PC-9 (cell line): Measurements from ENCODE around the gene TRIP10. TPM values are rescaled to one million over a fixed set of nuclear protein-coding genes. Genes with fewer than 3 reads are reported as not detected.
"Not testable (repeated sequence)": the region's sequence is repeated elsewhere in the genome, so short reads cannot be mapped to it uniquely, and the experiment has no call there.

ENCODE experiments used
- BruUV-seq: library from RNA; stranded (reverse); fragments of 400-500 nt; replicated peaks from 2 replicates; lab custom pipeline; 2021; lab: Mats Ljungman, UMichigan
- CTCF ChIA-PET: fragments of 300-600 bp; sonication (Branson Sonifier 250); formaldehyde crosslinking; loops from one replicate; lab custom pipeline; 2022; ENCODE audit warnings: antibody characterized with exemption; lab: Charles Lee
- POLR2A ChIA-PET: fragments of 300-600 bp; sonication (Branson Sonifier 250); formaldehyde crosslinking; loops from one replicate; lab custom pipeline; 2022; ENCODE audit warnings: antibody characterized with exemption; ENCODE audit not compliant: unreplicated experiment; lab: Charles Lee
- DNase-seq, 2 experiments: peaks; one replicate each; pipeline versions ENCODE4 v3.0.0 to v3.0.0-alpha.2; 2015 to 2022; ENCODE audit warnings: mixed read lengths in 1 of 2
- H2AFZ ChIP-seq: fragments of 200-600 bp; sonication (generic); 2 replicates; pipeline ENCODE4 v1.8.1; 2017; ENCODE audit warnings: antibody characterized with exemption
- H3F3A ChIP-seq: fragments of 200-600 bp; sonication (generic); 2 replicates; pipeline ENCODE4 v1.8.1; 2017; ENCODE audit warnings: antibody characterized with exemption, mild to moderate bottlenecking, low read depth; ENCODE audit not compliant: insufficient read depth
- H3K27ac ChIP-seq: fragments of 200-600 bp; sonication (generic); 2 replicates; pipeline ENCODE4 v1.6.1; 2016; ENCODE audit warnings: mixed run types
- H3K27me3 ChIP-seq: fragments of 200-600 bp; sonication (generic); 2 replicates; pipeline ENCODE4 v1.6.1; 2016; ENCODE audit warnings: low read depth, mixed run types; ENCODE audit not compliant: insufficient read depth
- H3K36me3 ChIP-seq: fragments of 200-600 bp; sonication (generic); 2 replicates; pipeline ENCODE4 v1.6.1; 2016; ENCODE audit warnings: low read depth, mixed run types
- H3K4me1 ChIP-seq: fragments of 200-600 bp; sonication (generic); replicated peaks from 2 replicates; pipeline ENCODE4 v1.6.1; 2016; ENCODE audit warnings: mixed run types; ENCODE audit not compliant: insufficient read depth
- H3K4me2 ChIP-seq: fragments of 200-600 bp; sonication (generic); 2 replicates; pipeline ENCODE4 v1.6.1; 2017; ENCODE audit warnings: mixed run types
- H3K4me3 ChIP-seq: fragments of 200-600 bp; sonication (generic); 2 replicates; pipeline ENCODE4 v1.6.1; 2016; ENCODE audit warnings: mixed run types
- H3K79me2 ChIP-seq: fragments of 200-600 bp; sonication (generic); 2 replicates; pipeline ENCODE4 v1.6.1; 2017; ENCODE audit warnings: low read depth, mixed run types
- H3K9me2 ChIP-seq: fragments of 200-600 bp; sonication (generic); 2 replicates; pipeline ENCODE4 v1.8.1; 2017; ENCODE audit warnings: mild to moderate bottlenecking; ENCODE audit not compliant: insufficient read depth
- H3K9me3 ChIP-seq: fragments of 200-600 bp; sonication (generic); 2 replicates; pipeline ENCODE4 v1.8.1; 2016; ENCODE audit warnings: low read depth; ENCODE audit not compliant: insufficient read depth
- H4K20me1 ChIP-seq: fragments of 200-600 bp; sonication (generic); 2 replicates; pipeline ENCODE4 v1.8.1; 2017; ENCODE audit not compliant: insufficient read depth
- EZH2 ChIP-seq: fragments of 200-600 bp; sonication (generic); IDR thresholded peaks from 2 replicates; pipeline ENCODE4 v1.8.0; 2017; ENCODE audit warnings: antibody characterized with exemption, low read depth
- intact Hi-C: fragments of 100-400 bp; cut with micrococcal nuclease; formaldehyde crosslinking; loops from one replicate; pipeline ENCODE4 v1.10.0; 2022; ENCODE audit not compliant: unreplicated experiment
- total RNA-seq: library from RNA; stranded (reverse); gene quantifications from 2 replicates; pipeline ENCODE4 v1.2.3, GENCODE V29; 2021
- TF ChIP-seq, protein P1 (sequence below): fragments of 200-600 bp; sonication (generic); conservative IDR thresholded peaks from 2 replicates; pipeline ENCODE4 v1.6.1; 2017; ENCODE audit warnings: mixed run types, antibody characterized with exemption, mild to moderate bottlenecking, moderate library complexity

Gene TRIP10
- total RNA-seq, 1 experiment from 2014 or later, result 84.3 TPM

- BruUV-seq, result no TSS peak
- intact Hi-C loops, result no loop called here
- Histone ChIP-seq H3F3A (no peaks in the 10 kb centered on the region), H3K9me2 (no peaks in the 10 kb centered on the region), H3K36me3 (no peaks in the 10 kb centered on the region), H3K9me3 (no peaks in the 10 kb centered on the region), H3K4me2 (no peak overlapping the region), H2AFZ (no peak overlapping the region), H3K27ac (no peak overlapping the region), H4K20me1 (no peaks in the 10 kb centered on the region), H3K4me1 (peaks cover 2% of the 10 kb centered on the region), H3K4me3 (no peak overlapping the region), H3K27me3 (no peaks in the 10 kb centered on the region), H3K79me2 (no peaks in the 10 kb centered on the region)
- no peak for DNase-seq
- ChIA-PET POLR2A (no interaction called here), CTCF (no interaction called here)
- no peak for TF ChIP-seq EZH2
- TF ChIP-seq, protein P1, sequence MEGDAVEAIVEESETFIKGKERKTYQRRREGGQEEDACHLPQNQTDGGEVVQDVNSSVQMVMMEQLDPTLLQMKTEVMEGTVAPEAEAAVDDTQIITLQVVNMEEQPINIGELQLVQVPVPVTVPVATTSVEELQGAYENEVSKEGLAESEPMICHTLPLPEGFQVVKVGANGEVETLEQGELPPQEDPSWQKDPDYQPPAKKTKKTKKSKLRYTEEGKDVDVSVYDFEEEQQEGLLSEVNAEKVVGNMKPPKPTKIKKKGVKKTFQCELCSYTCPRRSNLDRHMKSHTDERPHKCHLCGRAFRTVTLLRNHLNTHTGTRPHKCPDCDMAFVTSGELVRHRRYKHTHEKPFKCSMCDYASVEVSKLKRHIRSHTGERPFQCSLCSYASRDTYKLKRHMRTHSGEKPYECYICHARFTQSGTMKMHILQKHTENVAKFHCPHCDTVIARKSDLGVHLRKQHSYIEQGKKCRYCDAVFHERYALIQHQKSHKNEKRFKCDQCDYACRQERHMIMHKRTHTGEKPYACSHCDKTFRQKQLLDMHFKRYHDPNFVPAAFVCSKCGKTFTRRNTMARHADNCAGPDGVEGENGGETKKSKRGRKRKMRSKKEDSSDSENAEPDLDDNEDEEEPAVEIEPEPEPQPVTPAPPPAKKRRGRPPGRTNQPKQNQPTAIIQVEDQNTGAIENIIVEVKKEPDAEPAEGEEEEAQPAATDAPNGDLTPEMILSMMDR, result no peak
Observed at GRCh38 chr19:6794686-6795431, 55.4 kb downstream of the TRIP10 start.

GRCh38 chr19:6796278-6796677 is 56.8 kb downstream of the TRIP10 start:
- intact Hi-C loops, result no loop called here

DNA sequence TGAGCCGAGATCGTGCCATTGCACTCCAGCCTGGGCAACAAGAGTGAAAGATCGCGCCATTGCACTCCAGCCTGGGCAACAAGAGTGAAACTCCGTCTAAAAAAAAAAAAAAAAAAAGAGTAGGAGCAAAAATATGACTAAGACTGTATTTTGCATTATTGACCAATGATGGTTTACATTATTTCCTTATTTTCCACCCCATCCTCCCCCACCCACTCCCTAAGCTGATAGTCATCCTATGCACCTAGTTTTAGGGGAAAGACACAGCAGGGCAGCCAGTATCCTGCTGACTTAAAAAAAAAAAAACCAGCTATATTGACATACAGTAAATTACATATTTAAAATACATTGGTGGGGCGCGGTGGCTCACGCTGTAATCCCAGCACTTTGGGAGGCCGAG is 58.2 kb downstream of the TRIP10 start:
- no TSS peak for BruUV-seq
- peaks cover 16% of the 10 kb centered on the region for H3K4me1 ChIP-seq

More at GRCh38 chr19:6796278-6796677, 56.8 kb downstream of the TRIP10 start:
- no peaks in the 10 kb centered on the region for H3K9me2 ChIP-seq
- peaks cover 10% of the 10 kb centered on the region; the same call in 1 of the 2 replicates for H3F3A ChIP-seq
- H3K36me3 ChIP-seq, result no peaks in the 10 kb centered on the region
- H2AFZ ChIP-seq, result no peak overlapping the region
- CTCF ChIA-PET, result no interaction called here
- TF ChIP-seq, protein P1, result no peak
- no peak for TF ChIP-seq EZH2
- peaks cover 11% of the 10 kb centered on the region for H3K4me1 ChIP-seq
- POLR2A ChIA-PET, result interaction anchor here (0.7 kb wide), 1 partner anchor 31 kb away, joined by 4 read pairs; no protein-coding TSS in a partner anchor
- BruUV-seq, result no TSS peak
- no peak overlapping the region for H3K4me3 ChIP-seq
- no peaks in the 10 kb centered on the region for H4K20me1 ChIP-seq
- no peaks in the 10 kb centered on the region for H3K27me3 ChIP-seq
- no peaks in the 10 kb centered on the region for H3K9me3 ChIP-seq
- no peak overlapping the region for H3K27ac ChIP-seq
- H3K79me2 ChIP-seq, result no peaks in the 10 kb centered on the region
- H3K4me2 ChIP-seq, result no peak overlapping the region
- DNase-seq, result no peak

GRCh38 chr19:6800160-6800790 is 60.8 kb downstream of the TRIP10 start:
- peak overlapping the region; percentile 85 for H3K4me2 ChIP-seq
- not testable (repeated sequence) for H3K9me3 ChIP-seq, H3K36me3 ChIP-seq, H3K27me3 ChIP-seq, H3K79me2 ChIP-seq, BruUV-seq, DNase-seq, H3K9me2 ChIP-seq, H4K20me1 ChIP-seq
- POLR2A ChIA-PET, result interaction anchor here (0.5 to 1.1 kb wide), 8 partner anchors 12 to 1105 kb away, joined by 3 to 15 read pairs (median 4); partner anchors contain the start of genes ALKBH7, GPR108 and SH2D3A
- H2AFZ ChIP-seq, result peak overlapping the region; percentile 55; the same call in 1 of the 2 replicates
- peaks cover 28% of the 10 kb centered on the region; the same call in 1 of the 2 replicates for H3F3A ChIP-seq
- CTCF ChIA-PET, result interaction anchor here (0.9 to 1.1 kb wide), 2 partner anchors 28 to 62 kb away, joined by 3 read pairs; partner anchors contain the start of gene VAV1
- intact Hi-C loops, result loop anchor here (2.0 kb wide), 1 partner anchor 29 kb away; no protein-coding TSS in a partner anchor
- peak overlapping the region; percentile 29; the same call in 1 of the 2 replicates for H3K4me3 ChIP-seq
- peaks cover 24% of the 10 kb centered on the region for H3K4me1 ChIP-seq
- peak overlapping the region; percentile 96 for H3K27ac ChIP-seq

More for the DNA sequence above, 58.2 kb downstream of the TRIP10 start:
- no peaks in the 10 kb centered on the region for H3K9me2 ChIP-seq
- no peaks in the 10 kb centered on the region for H4K20me1 ChIP-seq
- ChIA-PET POLR2A (no interaction called here), CTCF (no interaction called here)
- H3K36me3 ChIP-seq, result no peaks in the 10 kb centered on the region
- H3K9me3 ChIP-seq, result no peaks in the 10 kb centered on the region
- no peaks in the 10 kb centered on the region for H3K79me2 ChIP-seq
- TF ChIP-seq, protein P1, result no peak
- TF ChIP-seq EZH2, result no peak
- H3K4me2 ChIP-seq, result no peak overlapping the region
- H3K4me3 ChIP-seq, result no peak overlapping the region
- no peak overlapping the region for H2AFZ ChIP-seq
- no peak for DNase-seq
- H3K27ac ChIP-seq, result no peak overlapping the region
- H3K27me3 ChIP-seq, result no peaks in the 10 kb centered on the region
- intact Hi-C loops, result no loop called here
- H3F3A ChIP-seq, result peaks cover 21% of the 10 kb centered on the region; the same call in 1 of the 2 replicates
